ENCODE results near the gene MRPL48.
A peak's percentile ranks its signal among the peaks of the same experiment; 100 is the strongest.

MRPL48 gene

DNA sequence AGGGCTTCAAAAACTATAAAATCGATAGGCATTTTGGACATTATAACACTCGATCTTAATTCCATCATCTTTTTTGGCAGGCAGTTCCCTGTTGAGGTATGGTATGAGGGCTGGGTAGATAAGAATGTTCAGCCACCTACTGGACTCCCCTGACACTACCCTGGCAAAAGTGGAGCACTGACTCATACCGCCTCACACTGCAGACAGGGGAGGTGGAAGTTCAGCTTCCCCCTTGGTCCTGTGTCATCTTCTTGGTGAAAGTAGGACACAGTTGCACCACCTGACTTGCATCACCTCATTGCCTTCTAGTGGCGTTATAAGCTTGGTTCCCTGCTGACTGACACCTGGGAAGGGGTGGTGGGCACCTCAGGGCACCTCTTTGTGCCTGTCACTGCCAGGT lies 119.5 kb downstream of the MRPL48 start:
- peak; percentile 3 for DNase-seq

- DNase-seq = no peak
These were observed 124.4 kb downstream of the MRPL48 start for GRCh38 chr11:73912026-73912425.

DNA sequence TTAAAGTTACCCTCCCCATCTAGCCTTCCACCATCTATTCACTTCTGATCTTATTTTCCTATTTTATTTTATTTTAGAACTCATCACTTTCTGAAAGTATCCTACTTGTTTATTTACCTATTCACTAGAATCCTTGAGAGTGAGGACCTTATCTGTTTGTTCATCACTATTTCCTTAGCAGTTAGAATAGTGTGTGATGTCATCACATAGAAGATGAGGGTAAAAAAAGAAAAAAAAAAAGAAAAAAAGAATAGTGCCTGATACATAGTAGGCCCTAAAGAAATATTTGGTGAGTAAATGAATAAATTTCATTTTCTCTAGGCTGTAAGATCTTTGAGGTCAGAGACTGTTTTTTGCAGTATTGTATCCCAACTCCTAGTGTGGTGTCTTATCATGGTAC lies 125.8 kb downstream of the MRPL48 start:
- no peak for DNase-seq

- DNase-seq = no peak
These were observed 126.6 kb downstream of the MRPL48 start for GRCh38 chr11:73914284-73914683.

All from CD4-positive, alpha-beta T cell treated with Interleukin-10 for 1 hour (primary cell).